GM23338 (cell line): ENCODE results near the gene ATP8A2. TPM values are rescaled to one million over a fixed set of nuclear protein-coding genes. Genes with fewer than 3 reads are reported as not detected.

Experiments used
- ATAC-seq: fragments of 200-7000 bp; cut with Tn5 transposase; 3 replicates; pipeline ENCODE4 v1.9.1; 2020
- DNase-seq: peaks from one replicate; pipeline ENCODE4 v3.0.0-alpha.2; 2015; ENCODE audit warnings: low spot score
- H2AFZ ChIP-seq: fragments of 200-600 bp; sonication (generic); 2 replicates; pipeline ENCODE4 v1.8.0; 2016; ENCODE audit warnings: antibody characterized with exemption, mild to moderate bottlenecking, moderate library complexity
- H3F3A ChIP-seq: fragments of 200-600 bp; sonication (generic); replicated peaks from 2 replicates; pipeline ENCODE4 v1.8.0; 2017; ENCODE audit warnings: antibody characterized with exemption, mixed run types, low read depth
- H3K27ac ChIP-seq: fragments of 200-600 bp; sonication (generic); 2 replicates; pipeline ENCODE4 v1.6.1; 2016; ENCODE audit warnings: low read depth
- H3K27me3 ChIP-seq: fragments of 200-600 bp; sonication (generic); 2 replicates; pipeline ENCODE4 v1.8.0; 2016; ENCODE audit warnings: mild to moderate bottlenecking, mixed run types, moderate library complexity; ENCODE audit not compliant: insufficient read depth
- H3K36me3 ChIP-seq: fragments of 200-600 bp; sonication (generic); 2 replicates; pipeline ENCODE4 v1.8.0; 2016; ENCODE audit warnings: mild to moderate bottlenecking; ENCODE audit not compliant: insufficient read depth
- H3K4me1 ChIP-seq: fragments of 200-600 bp; sonication (generic); 2 replicates; pipeline ENCODE4 v1.8.0; 2016; ENCODE audit warnings: mild to moderate bottlenecking, moderate library complexity; ENCODE audit not compliant: insufficient read depth
- H3K4me2 ChIP-seq: fragments of 200-600 bp; sonication (generic); 2 replicates; pipeline ENCODE4 v1.7.1; 2017; ENCODE audit warnings: mixed run types
- H3K4me3 ChIP-seq: fragments of 200-600 bp; sonication (generic); 2 replicates; pipeline ENCODE4 v1.6.1; 2016; ENCODE audit warnings: mixed run types
- H3K79me2 ChIP-seq: fragments of 200-600 bp; sonication (generic); replicated peaks from 2 replicates; pipeline ENCODE4 v1.8.0; 2017; ENCODE audit warnings: mild to moderate bottlenecking; ENCODE audit not compliant: insufficient read depth
- H3K9me2 ChIP-seq: fragments of 200-600 bp; sonication (generic); 2 replicates; pipeline ENCODE4 v1.8.0; 2017; ENCODE audit not compliant: insufficient read depth
- H4K20me1 ChIP-seq: fragments of 200-600 bp; sonication (generic); replicated peaks from 2 replicates; pipeline ENCODE4 v1.8.0; 2017; ENCODE audit warnings: mild to moderate bottlenecking; ENCODE audit not compliant: insufficient read depth
- H3K27ac Mint-ChIP-seq: 2 replicates; pipeline ENCODE4 v1.8.0; 2020; ENCODE audit warnings: inconsistent platforms, mild to moderate bottlenecking, moderate library complexity, mixed read lengths
- H3K27me3 Mint-ChIP-seq: 3 replicates; pipeline ENCODE4 v1.8.0; 2022; ENCODE audit warnings: low read depth, mild to moderate bottlenecking, moderate library complexity, mixed read lengths, inconsistent platforms; ENCODE audit not compliant: insufficient read depth, poor library complexity
- H3K36me3 Mint-ChIP-seq: 3 replicates; pipeline ENCODE4 v1.8.0; 2021; ENCODE audit warnings: low read depth, mild to moderate bottlenecking, inconsistent platforms, moderate library complexity, mixed read lengths
- H3K4me1 Mint-ChIP-seq: 3 replicates; pipeline ENCODE4 v1.8.0; 2020; ENCODE audit warnings: mild to moderate bottlenecking, inconsistent platforms, mixed read lengths
- H3K4me3 Mint-ChIP-seq: 3 replicates; pipeline ENCODE4 v1.8.0; 2021; ENCODE audit warnings: moderate library complexity, mild to moderate bottlenecking, inconsistent platforms, mixed read lengths
- H3K9me3 Mint-ChIP-seq: 3 replicates; pipeline ENCODE4 v1.8.0; 2020; ENCODE audit warnings: moderate library complexity, mild to moderate bottlenecking, inconsistent platforms, mixed read lengths
- CREB1 ChIP-seq: fragments of 250-450 bp; sonication (Bioruptor Pico); IDR thresholded peaks from 2 replicates; pipeline ENCODE4 v1.5.0; 2020; ENCODE audit warnings: low read depth, mild to moderate bottlenecking, moderate library complexity
- CTCF ChIP-seq, 2 experiments: fragments of 200-600 bp in 1 of 2; sonication (generic) in 1 of 2; conservative IDR thresholded peaks; 2 replicates each; pipeline versions ENCODE4 v1.5.1 to v1.6.1; 2016 to 2017; ENCODE audit warnings: antibody characterized with exemption in 2 of 2, low read depth in 2 of 2, mild to moderate bottlenecking in 2 of 2, moderate library complexity in 1 of 2
- ETS1 ChIP-seq: IDR thresholded peaks from 2 replicates; pipeline ENCODE4 v1.6.1; 2016; ENCODE audit warnings: antibody characterized with exemption
- EZH2 ChIP-seq: fragments of 200-600 bp; sonication (generic); IDR thresholded peaks from one replicate; pipeline ENCODE4 v1.8.0; 2017; ENCODE audit warnings: antibody characterized with exemption, mild to moderate bottlenecking, low read depth; ENCODE audit not compliant: unreplicated experiment
- EZH2phosphoT487 ChIP-seq: fragments of 200-600 bp; sonication (generic); IDR thresholded peaks from one replicate; pipeline ENCODE4 v1.8.1; 2018; ENCODE audit warnings: antibody characterized with exemption; ENCODE audit not compliant: unreplicated experiment
- NANOG ChIP-seq: IDR thresholded peaks from 2 replicates; pipeline ENCODE4 v1.6.1; 2016; ENCODE audit warnings: antibody characterized with exemption, borderline replicate concordance
- POLR2AphosphoS5 ChIP-seq: IDR thresholded peaks from 2 replicates; pipeline ENCODE4 v1.6.1; 2016; ENCODE audit warnings: antibody characterized with exemption, low read depth
- REST ChIP-seq: IDR thresholded peaks from one replicate; pipeline ENCODE4 v1.6.1; 2018; ENCODE audit warnings: antibody characterized with exemption; ENCODE audit not compliant: unreplicated experiment
- ZNF114 ChIP-seq: fragments of 250-450 bp; sonication (Bioruptor Pico); IDR thresholded peaks from 2 replicates; pipeline ENCODE4 v1.5.0; 2020; ENCODE audit warnings: mild to moderate bottlenecking, moderate library complexity
- ZNF331 ChIP-seq: fragments of 250-450 bp; sonication (Bioruptor Pico); IDR thresholded peaks from 2 replicates; pipeline ENCODE4 v1.5.0; 2020; ENCODE audit warnings: low read depth, mild to moderate bottlenecking, moderate library complexity
- ZNF462 ChIP-seq: fragments of 250-450 bp; sonication (Bioruptor Pico); IDR thresholded peaks from 2 replicates; pipeline ENCODE4 v1.5.0; 2020; ENCODE audit warnings: mild to moderate bottlenecking, moderate library complexity
- polyA plus RNA-seq: library from polyadenylated mRNA; unstranded; fragments of >200 nt; fragmentation: Nextera tagmentation; extraction: Ambion mirVana; gene quantifications from 2 replicates; pipeline ENCODE4 v1.2.1, GENCODE V29; 2016
- total RNA-seq: library from RNA; depleted of rRNA; stranded (reverse); fragments of >200 nt; shearing (Covaris generic); gene quantifications from 2 replicates; pipeline ENCODE4 v1.2.3, GENCODE V29; 2014

Gene ATP8A2
- total and polyA plus RNA-seq, 2 experiments from 2014 or later, result 5.7 to 8.8 TPM

GRCh38 chr13:25807562-25807961 lies 435.8 kb downstream of the ATP8A2 start:
- no peak overlapping the region for H3K27ac Mint-ChIP-seq
- H3K4me3 Mint-ChIP-seq, result no peak overlapping the region
- no peaks in the 10 kb centered on the region for H3K27me3 ChIP-seq
- peaks cover 6% of the 10 kb centered on the region; the same call in 2 of the 3 replicates for H3K9me3 Mint-ChIP-seq
- H3K4me2 ChIP-seq, result no peak overlapping the region
- H4K20me1 ChIP-seq, result no peaks in the 10 kb centered on the region
- no peaks in the 10 kb centered on the region for H3K36me3 Mint-ChIP-seq
- H3K27me3 Mint-ChIP-seq, result peaks cover 2% of the 10 kb centered on the region
- no peak overlapping the region for H2AFZ ChIP-seq
- TF ChIP-seq CREB1 (CRISPR knock-in tag), result no peak
- TF ChIP-seq EZH2phosphoT487, result no peak
- no peak for TF ChIP-seq ZNF462 (CRISPR knock-in tag)
- TF ChIP-seq ETS1, result no peak
- no peak for TF ChIP-seq REST
- TF ChIP-seq EZH2, result no peak
- no peak for TF ChIP-seq ZNF331 (CRISPR knock-in tag)
- no peak for TF ChIP-seq POLR2AphosphoS5
- TF ChIP-seq CTCF (conservative IDR thresholded peaks at IDR 0.05; ENCODE audit: low read depth in 2 of 2), result no peak
- TF ChIP-seq ZNF114 (CRISPR knock-in tag), result no peak
- TF ChIP-seq NANOG, result no peak
- no peak overlapping the region for H3K4me3 ChIP-seq
- no peaks in the 10 kb centered on the region for H3K4me1 Mint-ChIP-seq
- H3K79me2 ChIP-seq, result no peaks in the 10 kb centered on the region
- DNase-seq (no peak), ATAC-seq (no peak)
- no peaks in the 10 kb centered on the region for H3K36me3 ChIP-seq
- no peaks in the 10 kb centered on the region for H3F3A ChIP-seq
- no peak overlapping the region for H3K27ac ChIP-seq
- no peaks in the 10 kb centered on the region for H3K9me2 ChIP-seq
- no peaks in the 10 kb centered on the region for H3K4me1 ChIP-seq
